Kidney (tissue), 14 donors: ENCODE data around the gene NRXN2. TPM values are rescaled to one million over a fixed set of nuclear protein-coding genes. Genes with fewer than 3 reads are reported as not detected.

Experiments
- DNase-seq, 5 donors: peaks; one replicate each; pipeline ENCODE4 v3.0.0-alpha.2; 2013 to 2020
- FAIRE-seq: peaks from 2 replicates; lab custom pipeline; 2012; peaks lifted over from hg19 to GRCh38; lab: Jason Lieb, UNC
- H3K27ac ChIP-seq, 2 donors: one replicate each; pipeline ENCODE4 v1.7.0; 2013; ENCODE audit warnings: low read depth in 2 of 2, low read length in 2 of 2, inconsistent platforms in 1 of 2
- H3K27me3 ChIP-seq: one replicate; pipeline ENCODE4 v1.7.1; 2013; ENCODE audit warnings: low read length, inconsistent platforms; ENCODE audit not compliant: control insufficient read depth, insufficient read depth
- H3K36me3 ChIP-seq, 3 donors: one replicate each; pipeline versions ENCODE4 v1.7.0 to v1.7.1; 2013; ENCODE audit warnings: low read length in 3 of 3, control low read depth in 1 of 3, inconsistent platforms in 1 of 3; ENCODE audit not compliant: insufficient read depth in 3 of 3, control insufficient read depth in 2 of 3
- H3K4me1 ChIP-seq, 3 donors: one replicate each; pipeline versions ENCODE4 v1.7.0 to v1.7.1; 2013; ENCODE audit warnings: low read length in 3 of 3, inconsistent platforms in 1 of 3, low read depth in 1 of 3; ENCODE audit not compliant: control insufficient read depth in 2 of 3, insufficient read depth in 2 of 3
- H3K4me3 ChIP-seq, 3 donors: one replicate each; pipeline versions ENCODE4 v1.7.0 to v1.8.1; 2013; ENCODE audit warnings: low read length in 3 of 3, control low read depth in 1 of 3, inconsistent platforms in 1 of 3
- H3K9ac ChIP-seq, 3 donors: one replicate each; pipeline versions ENCODE4 v1.7.0 to v1.7.1; 2013; ENCODE audit warnings: low read length in 3 of 3, control low read depth in 1 of 3, inconsistent platforms in 1 of 3
- H3K9me3 ChIP-seq, 3 donors: one replicate each; pipeline versions ENCODE4 v1.7.0 to v1.7.1; 2013; ENCODE audit warnings: low read length in 3 of 3, control low read depth in 1 of 3, inconsistent platforms in 1 of 3; ENCODE audit not compliant: control insufficient read depth in 2 of 3, insufficient read depth in 1 of 3
- intact Hi-C: fragments of 100-400 bp; cut with DNase I; formaldehyde crosslinking; loops from one replicate; pipeline ENCODE4 v1.11.1; 2022
- polyA plus RNA-seq: library from polyadenylated mRNA; stranded (reverse); fragments of 350-450 nt; fragmentation: Illumina TruSeq; extraction: RNeasy Lipid Tissue Mini Kit (QIAGEN cat#74804); gene quantifications from one replicate; pipeline ENCODE4 v1.2.3, GENCODE V29; 2014; ENCODE audit warnings: low read depth, low replicate concordance; ENCODE audit not compliant: insufficient read depth
- total RNA-seq: library from RNA; stranded (reverse); fragmentation: NEBNext Ultra II Directional; extraction: Animal tissue kit (Norgen Biotek cat#: 25700); gene quantifications from one replicate; pipeline ENCODE4 v1.2.1, GENCODE V29; 2021
- TF ChIP-seq, protein P1 (sequence below): IDR thresholded peaks from 3 replicates; pipeline ENCODE4 v1.5.1; 2012; ENCODE audit warnings: mild to moderate bottlenecking, moderate library complexity, borderline replicate concordance; ENCODE audit not compliant: insufficient read depth; ENCODE audit errors: extremely low read depth
- donor health status: control.
- donor health status: control.
- donor health status: control.
- donor health status: control.
- donor health status: control.
- donor health status: DM: yes; HTN: yes; CAD: no.
- donor health status: Normal renal cell carcinoma (clear cell type).

The NRXN2 gene
- total and polyA plus RNA-seq, 2 donors from 2014 or later, result 13.3 to 22.0 TPM

DNA sequence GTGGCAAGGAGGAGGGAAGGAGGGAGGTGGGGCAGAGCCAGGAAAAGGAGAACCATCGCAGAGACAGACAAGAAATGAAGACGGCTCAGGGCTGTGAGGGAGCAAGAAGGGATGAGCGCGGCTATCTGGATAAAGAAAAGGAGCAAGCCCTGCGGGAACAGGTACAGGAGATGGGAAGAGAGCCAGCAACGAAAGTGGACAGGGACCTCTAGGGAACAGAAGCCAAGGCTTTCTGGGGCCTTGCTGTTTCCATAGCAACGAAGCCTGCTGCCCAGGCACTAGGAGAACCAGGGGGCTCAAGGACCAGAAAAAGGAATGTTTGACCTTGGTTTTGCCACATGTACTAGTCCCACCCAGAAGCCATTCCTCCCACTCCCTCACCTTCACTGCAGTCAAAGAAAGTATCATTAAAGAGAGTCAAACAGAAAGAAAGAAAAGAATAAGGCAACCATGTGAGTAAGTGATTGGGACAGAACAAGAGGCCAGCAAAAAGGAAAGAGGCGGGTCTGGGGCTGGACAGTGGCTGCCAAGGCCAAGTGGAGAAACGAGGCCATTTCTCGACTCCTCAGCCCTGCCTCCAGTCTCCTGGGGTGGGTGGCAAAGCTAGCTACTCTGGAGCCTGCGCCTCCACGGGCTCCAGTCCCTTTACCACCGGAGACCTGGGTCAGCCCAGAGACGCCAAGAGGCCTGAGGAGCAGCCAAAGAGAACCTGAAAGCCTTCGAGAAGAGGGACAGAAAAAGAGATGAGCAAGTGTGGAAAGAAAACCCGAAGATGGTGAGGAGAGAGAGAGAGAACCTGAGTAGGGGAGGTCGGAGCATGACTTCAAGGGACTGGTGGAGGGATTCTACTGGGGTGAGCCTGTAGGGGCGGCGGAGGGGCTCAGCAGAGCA lies 35.1 kb downstream of the NRXN2 start:
- H3K9ac ChIP-seq, result peak overlapping the region in 1 of 3 donors; percentile 63
- peaks cover 0 to 2% (median 0%) of the 10 kb centered on the region in 3 donors for H3K4me1 ChIP-seq
- H3K9me3 ChIP-seq, result no peaks in the 10 kb centered on the region
- no peak overlapping the region for H3K27ac ChIP-seq
- TF ChIP-seq, protein P1, sequence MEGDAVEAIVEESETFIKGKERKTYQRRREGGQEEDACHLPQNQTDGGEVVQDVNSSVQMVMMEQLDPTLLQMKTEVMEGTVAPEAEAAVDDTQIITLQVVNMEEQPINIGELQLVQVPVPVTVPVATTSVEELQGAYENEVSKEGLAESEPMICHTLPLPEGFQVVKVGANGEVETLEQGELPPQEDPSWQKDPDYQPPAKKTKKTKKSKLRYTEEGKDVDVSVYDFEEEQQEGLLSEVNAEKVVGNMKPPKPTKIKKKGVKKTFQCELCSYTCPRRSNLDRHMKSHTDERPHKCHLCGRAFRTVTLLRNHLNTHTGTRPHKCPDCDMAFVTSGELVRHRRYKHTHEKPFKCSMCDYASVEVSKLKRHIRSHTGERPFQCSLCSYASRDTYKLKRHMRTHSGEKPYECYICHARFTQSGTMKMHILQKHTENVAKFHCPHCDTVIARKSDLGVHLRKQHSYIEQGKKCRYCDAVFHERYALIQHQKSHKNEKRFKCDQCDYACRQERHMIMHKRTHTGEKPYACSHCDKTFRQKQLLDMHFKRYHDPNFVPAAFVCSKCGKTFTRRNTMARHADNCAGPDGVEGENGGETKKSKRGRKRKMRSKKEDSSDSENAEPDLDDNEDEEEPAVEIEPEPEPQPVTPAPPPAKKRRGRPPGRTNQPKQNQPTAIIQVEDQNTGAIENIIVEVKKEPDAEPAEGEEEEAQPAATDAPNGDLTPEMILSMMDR, result no peak
- intact Hi-C loops, result no loop called here
- peak in 1 of 5 donors; percentile 74 for DNase-seq
- H3K4me3 ChIP-seq, result peak overlapping the region in 2 of 3 donors; percentile 69 to 91
- H3K36me3 ChIP-seq, result no peaks in the 10 kb centered on the region
- H3K27me3 ChIP-seq, result no peaks in the 10 kb centered on the region
- no peak for FAIRE-seq

DNA sequence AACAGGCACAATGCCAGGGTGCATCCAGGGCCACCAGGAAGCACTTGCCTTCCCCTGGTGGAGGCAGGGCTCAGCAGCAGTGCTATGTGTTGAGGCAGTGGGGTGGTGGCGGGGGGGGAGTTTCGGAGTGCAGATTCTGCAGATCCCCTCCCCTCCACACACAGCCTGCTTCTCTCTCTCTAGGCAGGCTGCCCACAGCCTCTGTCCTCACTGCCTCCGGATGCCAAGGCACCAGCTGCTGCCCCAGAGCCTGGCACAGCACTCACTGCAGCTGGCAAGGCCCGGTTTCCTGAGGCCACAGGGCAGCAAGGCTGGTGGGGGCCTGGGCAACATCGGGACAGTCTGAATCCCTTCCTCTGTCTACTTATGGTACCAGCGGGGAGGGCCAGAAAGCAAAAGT lies 35.8 kb downstream of the NRXN2 start:
- FAIRE-seq, result no peak
- Histone ChIP-seq H3K9ac (no peak overlapping the region), H3K4me3 (no peak overlapping the region), H3K27me3 (no peaks in the 10 kb centered on the region), H3K36me3 (no peaks in the 10 kb centered on the region), H3K4me1 (peaks cover 0 to 2% (median 0%) of the 10 kb centered on the region in 3 donors), H3K9me3 (no peaks in the 10 kb centered on the region), H3K27ac (no peak overlapping the region)
- TF ChIP-seq, protein P1, result no peak
- DNase-seq, result peak in 1 of 5 donors; percentile 74
- intact Hi-C loops, result no loop called here

DNA sequence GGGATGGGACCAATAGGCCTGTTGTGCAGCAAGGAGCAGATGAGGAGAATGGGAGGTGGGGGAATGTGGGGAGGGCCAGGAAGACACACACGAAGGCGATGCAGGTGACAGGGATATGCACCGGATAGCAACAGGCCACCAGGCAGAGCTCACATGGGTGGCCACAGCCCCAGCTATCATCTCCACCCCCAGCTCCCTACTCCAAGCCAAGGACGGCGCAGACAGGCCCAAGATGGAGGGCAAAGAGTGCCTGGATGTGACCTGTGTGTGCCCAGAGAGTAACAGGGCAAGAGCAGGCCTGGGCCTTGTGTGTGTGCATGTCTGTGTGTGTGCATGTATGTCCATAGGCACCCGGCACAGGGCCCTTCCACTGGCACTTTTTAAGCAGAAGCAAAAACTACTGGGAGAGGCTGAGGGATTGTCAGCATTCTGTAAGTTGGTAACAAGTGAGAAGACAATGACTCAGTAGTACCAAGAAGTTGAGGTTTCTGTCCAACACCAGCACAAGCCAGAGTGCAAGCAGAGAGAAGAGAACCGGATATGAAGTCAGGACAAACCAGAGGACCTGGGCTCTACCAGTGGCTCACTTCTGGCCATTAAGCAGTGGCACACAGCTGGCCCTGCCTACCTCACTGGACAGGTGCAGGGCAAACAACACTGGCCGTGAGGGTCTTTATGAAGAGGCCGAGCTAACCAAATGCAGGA lies 36.4 kb downstream of the NRXN2 start:
- Histone ChIP-seq H3K36me3 (no peaks in the 10 kb centered on the region), H3K27ac (no peak overlapping the region), H3K9me3 (no peaks in the 10 kb centered on the region), H3K27me3 (no peaks in the 10 kb centered on the region), H3K4me3 (no peak overlapping the region), H3K4me1 (peaks cover 0 to 2% (median 0%) of the 10 kb centered on the region in 3 donors), H3K9ac (no peak overlapping the region)
- no peak for DNase-seq
- intact Hi-C loops, result no loop called here
- no peak for FAIRE-seq
- TF ChIP-seq, protein P1, result no peak
